K562 (cell line): ENCODE measurements around the gene NCOA3. TPM values are rescaled to one million over a fixed set of nuclear protein-coding genes. Genes with fewer than 3 reads are reported as not detected.

Experiments used
- ATAC-seq: fragments of 200-7000 bp; cut with Tn5 transposase; 3 replicates; pipeline ENCODE4 v1.9.1; 2020; ENCODE audit warnings: moderate library complexity
- BruUV-seq: library from RNA; stranded (reverse); fragments of 400-500 nt; replicated peaks from 2 replicates; lab custom pipeline; 2021; lab: Mats Ljungman, UMichigan
- CTCF ChIA-PET: fragments of 300-600 bp; formaldehyde crosslinking; extraction: SDS; loops from one replicate; lab custom pipeline; 2021; ENCODE audit warnings: low intra/inter-chr PET ratio; lab: Yijun Ruan, JAX
- POLR2A ChIA-PET: fragments of 300-600, 350-650 bp; sonication (Branson Sonifier 250); formaldehyde crosslinking; extraction: SDS; loops from one replicate; lab custom pipeline; 2021; ENCODE audit warnings: antibody characterized with exemption, inconsistent platforms; lab: Yijun Ruan, JAX
- DNase-seq, 4 experiments: peaks; one replicate each; pipeline versions ENCODE4 v3.0.0 to v3.0.0-alpha.2; 2011 to 2018; ENCODE audit warnings: low spot score in 3 of 4, mixed read lengths in 3 of 4; ENCODE audit errors: extremely low read depth in 1 of 4
- FAIRE-seq: peaks from 2 replicates; lab custom pipeline; 2011; peaks lifted over from hg19 to GRCh38; lab: Jason Lieb, UNC
- H2AFZ ChIP-seq: 2 replicates; pipeline ENCODE4 v1.6.0; 2011; ENCODE audit warnings: low read depth, low read length, control low read depth, inconsistent platforms
- H3K27ac ChIP-seq: fragments of 200-600 bp; 3 replicates; pipeline ENCODE4 v1.8.0; 2011; ENCODE audit warnings: low read depth, mild to moderate bottlenecking, control low read depth, inconsistent platforms, low read length, moderate library complexity, mixed read lengths; ENCODE audit errors: extremely low read depth
- H3K27me3 ChIP-seq, 2 experiments: fragments of 300-600 bp in 1 of 2; 2 replicates in 1 of 2; 3 replicates in 1 of 2; pipeline versions ENCODE4 v1.6.0 to v1.8.0; 2011; ENCODE audit warnings: inconsistent platforms in 2 of 2, low read length in 2 of 2, mild to moderate bottlenecking in 1 of 2, mixed read lengths in 1 of 2, moderate library complexity in 1 of 2; ENCODE audit not compliant: control insufficient read depth in 2 of 2, insufficient read depth in 2 of 2
- H3K36me3 ChIP-seq: fragments of 300-600 bp; 3 replicates; pipeline ENCODE4 v1.8.0; 2011; ENCODE audit warnings: mild to moderate bottlenecking, low read length, inconsistent platforms; ENCODE audit not compliant: control insufficient read depth, insufficient read depth
- H3K4me1 ChIP-seq, 2 experiments: fragments of 200-600 bp in 1 of 2; replicated peaks in 1 of 2; 2 replicates in 1 of 2; 3 replicates in 1 of 2; pipeline versions ENCODE4 v1.5.1 to v1.8.0; 2011; ENCODE audit warnings: inconsistent platforms in 2 of 2, low read length in 2 of 2, mild to moderate bottlenecking in 1 of 2, mixed read lengths in 1 of 2, moderate library complexity in 1 of 2; ENCODE audit not compliant: control insufficient read depth in 2 of 2, insufficient read depth in 2 of 2
- H3K4me2 ChIP-seq: 2 replicates; pipeline ENCODE4 v1.6.1; 2011; ENCODE audit warnings: low read length, control low read depth, inconsistent platforms, mixed read lengths; ENCODE audit not compliant: insufficient read depth
- H3K4me3 ChIP-seq: fragments of 200-600 bp; sonication (generic), shearing (Covaris generic); 2 replicates; pipeline ENCODE4 v1.5.1; 2016; ENCODE audit warnings: control low read depth, inconsistent platforms
- H3K79me2 ChIP-seq: fragments of 200-600 bp; 3 replicates; pipeline ENCODE4 v1.8.0; 2011; ENCODE audit warnings: low read length, inconsistent platforms; ENCODE audit not compliant: control insufficient read depth, insufficient read depth
- H3K9ac ChIP-seq, 2 experiments: 2 replicates each; pipeline versions ENCODE4 v1.6.0 to v1.6.1; 2011; ENCODE audit warnings: low read depth in 2 of 2, low read length in 2 of 2, control low read depth in 1 of 2, inconsistent platforms in 1 of 2, mild to moderate bottlenecking in 1 of 2, mixed read lengths in 1 of 2; ENCODE audit not compliant: insufficient read depth in 1 of 2
- H3K9me1 ChIP-seq: one replicate; pipeline ENCODE4 v1.6.0; 2011; ENCODE audit warnings: inconsistent platforms, mild to moderate bottlenecking, low read length, moderate library complexity; ENCODE audit not compliant: control insufficient read depth, insufficient read depth
- H3K9me3 ChIP-seq: replicated peaks from 2 replicates; pipeline ENCODE4 v1.5.1; 2011; ENCODE audit warnings: low read depth, low read length, inconsistent platforms; ENCODE audit not compliant: control insufficient read depth, insufficient read depth
- H4K20me1 ChIP-seq: replicated peaks from 2 replicates; pipeline ENCODE4 v1.6.1; 2011; ENCODE audit warnings: low read length, inconsistent platforms, mixed read lengths; ENCODE audit not compliant: control insufficient read depth, insufficient read depth
- CHCHD3 ChIP-seq: fragments of 250-450 bp; sonication (Bioruptor Pico); IDR thresholded peaks from 2 replicates; pipeline ENCODE4 v2.1.2; 2022; ENCODE audit warnings: mild to moderate bottlenecking
- EHMT2 ChIP-seq: fragments of 450-650 bp; IDR thresholded peaks from 2 replicates; pipeline ENCODE4 v1.6.1; 2018; ENCODE audit warnings: antibody characterized with exemption
- KDM1A ChIP-seq, 2 experiments: fragments of 450-650 bp; IDR thresholded peaks; 2 replicates each; pipeline ENCODE4 v1.6.1; 2016; ENCODE audit warnings: mild to moderate bottlenecking in 2 of 2
- MITF ChIP-seq: IDR thresholded peaks from 2 replicates; pipeline ENCODE4 v1.6.1; 2014; ENCODE audit warnings: antibody characterized with exemption
- NBN ChIP-seq: fragments of 450-650 bp; IDR thresholded peaks from 2 replicates; pipeline ENCODE4 v1.6.1; 2016; ENCODE audit warnings: low read depth, mild to moderate bottlenecking
- NONO ChIP-seq, 2 experiments: fragments of 200-400 bp in 1 of 2; fragments of 450-650 bp in 1 of 2; formaldehyde crosslinking in 1 of 2; IDR thresholded peaks; 2 replicates each; pipeline ENCODE4 v1.6.1; 2017; ENCODE audit warnings: low read depth in 2 of 2, mild to moderate bottlenecking in 2 of 2, moderate library complexity in 2 of 2, low read length in 1 of 2
- OTX1 ChIP-seq: fragments of 450-650 bp; formaldehyde crosslinking; IDR thresholded peaks from 2 replicates; pipeline ENCODE4 v1.4.0; 2022; ENCODE audit warnings: mild to moderate bottlenecking
- TAF15 ChIP-seq: fragments of 200-400 bp; formaldehyde crosslinking; IDR thresholded peaks from 2 replicates; pipeline ENCODE4 v1.6.1; 2017; ENCODE audit warnings: mild to moderate bottlenecking, low read depth, low read length, moderate library complexity
- THRA ChIP-seq: fragments of 450-650 bp; IDR thresholded peaks from 2 replicates; pipeline ENCODE4 v1.6.1; 2017; ENCODE audit warnings: mild to moderate bottlenecking, moderate library complexity
- UBTF ChIP-seq, 2 experiments: IDR thresholded peaks; 2 replicates each; pipeline ENCODE4 v1.6.1; 2012; ENCODE audit warnings: improper control_type of control experiment in 2 of 2, low read depth in 2 of 2, low read length in 2 of 2, borderline replicate concordance in 1 of 2
- ZNF165 ChIP-seq: fragments of 250-450 bp; sonication (Bioruptor Pico); IDR thresholded peaks from 2 replicates; pipeline ENCODE4 v1.4.0; 2020; ENCODE audit warnings: borderline replicate concordance
- ZNF263 ChIP-seq: sonication (generic); formaldehyde crosslinking; IDR thresholded peaks from 2 replicates; pipeline ENCODE4 v1.8.0; 2022; ENCODE audit warnings: mild to moderate bottlenecking, missing genetic modification reagents, borderline replicate concordance
- ZNF408 ChIP-seq: fragments of 250-450 bp; sonication (Bioruptor Pico); IDR thresholded peaks from 2 replicates; pipeline ENCODE4 v1.4.0; 2020; ENCODE audit warnings: low read depth, mild to moderate bottlenecking, moderate library complexity
- ZNF436 ChIP-seq: fragments of 250-450, 450-650 bp; sonication (Bioruptor Pico); formaldehyde crosslinking; IDR thresholded peaks from 2 replicates; pipeline ENCODE4 v1.7.0; 2020; ENCODE audit warnings: mild to moderate bottlenecking
- ZNF639 ChIP-seq, 2 experiments: fragments of 200-800 bp in 1 of 2; sonication (Bioruptor generic) in 1 of 2; sonication (generic) in 1 of 2; formaldehyde crosslinking in 1 of 2; IDR thresholded peaks in 1 of 2; conservative IDR thresholded peaks in 1 of 2; 2 replicates each; pipeline versions ENCODE4 v1.5.0 to v1.6.1; 2016 to 2020; ENCODE audit warnings: missing compliant biosample characterization in 1 of 2, missing genetic modification characterization in 1 of 2, missing genetic modification reagents in 1 of 2
- WGBS: fragments of 100-300 bp; shearing (Covaris generic); methylation state at CpG from one replicate; pipeline ENCODE4 v1.1.6; 2016; ENCODE audit warnings: low coverage, mixed read lengths; ENCODE audit not compliant: insufficient coverage; ENCODE audit errors: missing lambda C conversion rate; 5-methylcytosine and 5-hydroxymethylcytosine counted together
- in situ Hi-C: fragments of 300-500 bp; cut with MboI; formaldehyde crosslinking; loops from 4 replicates; pipeline ENCODE4 v1.15.0; 2018; ENCODE audit warnings: inconsistent platforms, mixed read lengths
- intact Hi-C: fragments of 100-400 bp; cut with micrococcal nuclease; formaldehyde crosslinking; loops from 2 replicates; pipeline ENCODE4 v1.14.2; 2022
- polyA plus RNA-seq, 8 experiments: library from polyadenylated mRNA; depleted of rRNA in 4 of 8; stranded (reverse) in 5 of 8; unstranded in 3 of 8; fragments of >200 nt; fragmentation: Nextera tagmentation in 2 of 8; fragmentation: Illumina TruSeq in 1 of 8; extraction: Ambion mirVana in 2 of 8; extraction: Trizol in 1 of 8; gene quantifications; 2 replicates each; pipeline versions ENCODE4 v1.2.1 to v1.2.3, GENCODE V29; 2011 to 2014; ENCODE audit warnings: inconsistent platforms in 1 of 8, missing spikeins in 1 of 8
- total RNA-seq, 7 experiments: library from RNA; depleted of rRNA in 6 of 7; stranded (reverse); fragments of >200 nt in 6 of 7; fragmentation: Illumina TruSeq in 2 of 7; extraction: Trizol in 2 of 7; gene quantifications; 2 replicates each; pipeline versions ENCODE4 v1.2.1 to v1.2.3, GENCODE V29; 2011 to 2021; ENCODE audit warnings: low replicate concordance in 1 of 7

Gene NCOA3
- total and polyA plus RNA-seq, 9 of the 15 experiments (the other 6 are each of a cell fraction or from before 2014, with no cell fraction given), result 3.2 to 24.3 (median 14.4) TPM

GRCh38 chr20:47669152-47669425, 167.4 kb downstream of the NCOA3 start:
- 1% methylated on average over 8 of the region's 8 CpGs for WGBS
- H2AFZ ChIP-seq, result no peak overlapping the region
- no peak for DNase-seq
- no peaks in the 10 kb centered on the region for H3K79me2 ChIP-seq
- no peak overlapping the region for H3K9ac ChIP-seq
- no peak overlapping the region for H3K4me3 ChIP-seq
- H3K27ac ChIP-seq, result no peak overlapping the region
- ChIA-PET POLR2A (interaction anchor here (0.6 kb wide), 1 partner anchor 496 kb away, joined by 3 read pairs; no protein-coding TSS in a partner anchor), CTCF (no interaction called here)
- peaks cover 16% of the 10 kb centered on the region for H4K20me1 ChIP-seq
- ATAC-seq, result no peak
- H3K9me3 ChIP-seq, result no peaks in the 10 kb centered on the region
- intact Hi-C loops, result no loop called here
- no peaks in the 10 kb centered on the region for H3K9me1 ChIP-seq
- no peak for FAIRE-seq
- BruUV-seq, result no TSS peak
- H3K36me3 ChIP-seq, result no peaks in the 10 kb centered on the region
- H3K4me1 ChIP-seq, result peaks cover 0 to 13% of the 10 kb centered on the region in 2 experiments; a peak in 2 of 5 replicates
- H3K4me2 ChIP-seq, result no peak overlapping the region
- H3K27me3 ChIP-seq, result peaks cover 78 to 93% of the 10 kb centered on the region in 2 experiments
- in situ Hi-C loops, result no loop called here
- TF ChIP-seq ZNF408 (CRISPR knock-in tag), result no peak
- TF ChIP-seq ZNF165 (CRISPR knock-in tag), result no peak
- no peak for TF ChIP-seq CHCHD3
- TF ChIP-seq MITF, result no peak
- no peak for TF ChIP-seq KDM1A (IDR thresholded peaks at IDR 0.05)
- no peak for TF ChIP-seq NONO (IDR thresholded peaks at IDR 0.05; ENCODE audit: low read depth in 2 of 2, low read length in 1 of 2)
- TF ChIP-seq ZNF263 (CRISPR knock-in tag), result no peak
- TF ChIP-seq NBN, result no peak
- TF ChIP-seq OTX1 (CRISPR knock-in tag), result no peak
- TF ChIP-seq TAF15, result no peak
- no peak for TF ChIP-seq ZNF436 (CRISPR knock-in tag)
- TF ChIP-seq ZNF639 (CRISPR knock-in tag; conservative IDR thresholded peaks at IDR 0.05 in 1 of 2, IDR thresholded peaks at IDR 0.05 in 1 of 2), result no peak
- TF ChIP-seq UBTF (IDR thresholded peaks at IDR 0.05; ENCODE audit: borderline replicate concordance in 1 of 2, low read depth in 2 of 2, low read length in 2 of 2), result no peak
- TF ChIP-seq EHMT2, result no peak
- no peak for TF ChIP-seq THRA
